Progenitor cell of endocrine pancreas (in vitro differentiated cells): ENCODE data around the gene TLK2. TPM values are rescaled to one million over a fixed set of nuclear protein-coding genes. Genes with fewer than 3 reads are reported as not detected.
"Not testable (repeated sequence)": the region's sequence is repeated elsewhere in the genome, so short reads cannot be mapped to it uniquely, and the experiment has no call there.

Experiments used
- DNase-seq: peaks from one replicate; pipeline ENCODE4 v3.0.0; 2021; ENCODE audit warnings: low spot score; ENCODE audit not compliant: unreplicated experiment
- H3K27ac Mint-ChIP-seq: 2 replicates; pipeline ENCODE4 v1.8.0; 2021; ENCODE audit warnings: mild to moderate bottlenecking, moderate library complexity, mixed read lengths
- H3K27me3 Mint-ChIP-seq: 2 replicates; pipeline ENCODE4 v1.8.0; 2021; ENCODE audit warnings: mixed read lengths
- H3K36me3 Mint-ChIP-seq: 2 replicates; pipeline ENCODE4 v1.8.0; 2022; ENCODE audit warnings: mixed read lengths; ENCODE audit not compliant: insufficient read depth
- H3K4me1 Mint-ChIP-seq: 2 replicates; pipeline ENCODE4 v1.8.0; 2021; ENCODE audit warnings: low read depth, mixed read lengths
- H3K4me3 Mint-ChIP-seq: 2 replicates; pipeline ENCODE4 v1.8.0; 2021; ENCODE audit warnings: low read depth, mild to moderate bottlenecking, moderate library complexity, mixed read lengths
- H3K9me3 Mint-ChIP-seq: 2 replicates; pipeline ENCODE4 v1.8.0; 2021; ENCODE audit warnings: low read depth, mixed read lengths
- CTCF ChIP-seq: fragments of 200-600 bp; sonication (generic); IDR thresholded peaks from one replicate; pipeline ENCODE4 v1.5.0; 2021; ENCODE audit warnings: antibody characterized with exemption, mild to moderate bottlenecking; ENCODE audit not compliant: unreplicated experiment
- total RNA-seq: library from RNA; stranded (reverse); gene quantifications from 2 replicates; pipeline ENCODE4 v1.2.1, GENCODE V29; 2021

TLK2 gene
- total RNA-seq, 1 donor from 2014 or later, result 70.1 TPM

- no peak overlapping the region for H3K4me3 Mint-ChIP-seq
- H3K27ac Mint-ChIP-seq, result no peak overlapping the region
- H3K36me3 Mint-ChIP-seq, result peaks cover 2% of the 10 kb centered on the region
- no peaks in the 10 kb centered on the region for H3K9me3 Mint-ChIP-seq
- H3K27me3 Mint-ChIP-seq, result no peaks in the 10 kb centered on the region
- DNase-seq, result no peak
- no peak for TF ChIP-seq CTCF
- H3K4me1 Mint-ChIP-seq, result no peaks in the 10 kb centered on the region
These were observed 22.6 kb upstream of the TLK2 start for GRCh38 chr17:62456016-62456415.

- H3K27me3 Mint-ChIP-seq, H3K4me1 Mint-ChIP-seq, H3K27ac Mint-ChIP-seq, H3K9me3 Mint-ChIP-seq, DNase-seq, H3K4me3 Mint-ChIP-seq, H3K36me3 Mint-ChIP-seq: not testable (repeated sequence)
These were observed 20.1 kb upstream of the TLK2 start for GRCh38 chr17:62458483-62458882.

- peak overlapping the region; percentile 81 for H3K27ac Mint-ChIP-seq
- not testable (repeated sequence) for H3K4me1 Mint-ChIP-seq, H3K9me3 Mint-ChIP-seq, DNase-seq, H3K27me3 Mint-ChIP-seq, H3K4me3 Mint-ChIP-seq, H3K36me3 Mint-ChIP-seq
These were observed 14.2 kb upstream of the TLK2 start for GRCh38 chr17:62464422-62464821.

- H3K27ac Mint-ChIP-seq, result not testable (repeated sequence)
These were observed 13.4 kb upstream of the TLK2 start for GRCh38 chr17:62465271-62465670.

GRCh38 chr17:62470666-62471379 is 7.8 kb upstream of the TLK2 start:
- not testable (repeated sequence) for H3K4me3 Mint-ChIP-seq, DNase-seq, H3K9me3 Mint-ChIP-seq, H3K36me3 Mint-ChIP-seq, H3K4me1 Mint-ChIP-seq, H3K27ac Mint-ChIP-seq, H3K27me3 Mint-ChIP-seq

More at GRCh38 chr17:62465271-62465670, 13.4 kb upstream of the TLK2 start:
- not testable (repeated sequence) for H3K4me3 Mint-ChIP-seq, DNase-seq, H3K27me3 Mint-ChIP-seq, H3K36me3 Mint-ChIP-seq, H3K4me1 Mint-ChIP-seq, H3K9me3 Mint-ChIP-seq

- H3K4me1 Mint-ChIP-seq, H3K27ac Mint-ChIP-seq, H3K4me3 Mint-ChIP-seq, H3K27me3 Mint-ChIP-seq, DNase-seq, H3K36me3 Mint-ChIP-seq, H3K9me3 Mint-ChIP-seq: not testable (repeated sequence)
These were observed 7.2 kb upstream of the TLK2 start for GRCh38 chr17:62471380-62471880.

GRCh38 chr17:62473030-62473982 is 5.3 kb upstream of the TLK2 start:
- not testable (repeated sequence) for H3K4me3 Mint-ChIP-seq, H3K27me3 Mint-ChIP-seq, H3K9me3 Mint-ChIP-seq, DNase-seq, H3K36me3 Mint-ChIP-seq
- H3K27ac Mint-ChIP-seq, result peak overlapping the region; percentile 51
- peaks cover 11% of the 10 kb centered on the region for H3K4me1 Mint-ChIP-seq

GRCh38 chr17:62477111-62477510 is 1.5 kb upstream of the TLK2 start:
- H3K27me3 Mint-ChIP-seq, H3K9me3 Mint-ChIP-seq, H3K36me3 Mint-ChIP-seq, DNase-seq: not testable (repeated sequence)
- Mint-ChIP-seq H3K4me3 (peak overlapping the region; percentile 77), H3K27ac (peak overlapping the region; percentile 94), H3K4me1 (peaks cover 22% of the 10 kb centered on the region)

- not testable (repeated sequence) for H3K9me3 Mint-ChIP-seq, H3K27me3 Mint-ChIP-seq
- H3K4me1 Mint-ChIP-seq, result peaks cover 21% of the 10 kb centered on the region
- peak overlapping the region; percentile 94 for H3K27ac Mint-ChIP-seq
- peak overlapping the region; percentile 77 for H3K4me3 Mint-ChIP-seq
- peak; percentile 20 for DNase-seq
- peaks cover 11% of the 10 kb centered on the region for H3K36me3 Mint-ChIP-seq
These were observed 762 bp upstream of the TLK2 start for GRCh38 chr17:62477718-62478408.

GRCh38 chr17:62478880-62479638 is 434 bp downstream of the TLK2 start:
- H3K27me3 Mint-ChIP-seq, H3K9me3 Mint-ChIP-seq: not testable (repeated sequence)
- H3K4me1 Mint-ChIP-seq, result peaks cover 17% of the 10 kb centered on the region
- H3K36me3 Mint-ChIP-seq, result peaks cover 12% of the 10 kb centered on the region
- peak overlapping the region; percentile 99 for H3K27ac Mint-ChIP-seq
- DNase-seq, result peak; percentile 19
- H3K4me3 Mint-ChIP-seq, result peak overlapping the region; percentile 92
